MM.1S (cell line): ENCODE measurements around the gene CABLES1.

Experiments
- CTCF ChIP-seq: fragments of 300-600 bp; sonication (generic); IDR thresholded peaks from 2 replicates; pipeline ENCODE4 v1.5.1; 2016; ENCODE audit warnings: antibody characterized with exemption, low read length, mixed read lengths
- EZH2 ChIP-seq: fragments of 300-600 bp; sonication (generic); optimal IDR thresholded peaks from 2 replicates; pipeline ENCODE3; 2017; ENCODE audit warnings: low read depth, mild to moderate bottlenecking, antibody characterized with exemption, low read length, mixed read lengths
- EZH2phosphoT487 ChIP-seq: fragments of 300-600 bp; sonication (generic); IDR thresholded peaks from 2 replicates; pipeline ENCODE4 v1.6.1; 2018; ENCODE audit warnings: antibody characterized with exemption, low read length

- TF ChIP-seq EZH2 (no peak), CTCF (no peak), EZH2phosphoT487 (no peak)
These were observed 20.8 kb downstream of the CABLES1 start for GRCh38 chr18:23156134-23156533.
